GM19438 (cell line): Measurements from ENCODE around the gene RP9.

ENCODE experiments used
- ATAC-seq: cut with Tn5 transposase; IDR thresholded peaks from one replicate; pipeline ENCODE4 v1.9.1; 2021; ENCODE audit warnings: low read depth; ENCODE audit not compliant: unreplicated experiment

Gene RP9

DNA sequence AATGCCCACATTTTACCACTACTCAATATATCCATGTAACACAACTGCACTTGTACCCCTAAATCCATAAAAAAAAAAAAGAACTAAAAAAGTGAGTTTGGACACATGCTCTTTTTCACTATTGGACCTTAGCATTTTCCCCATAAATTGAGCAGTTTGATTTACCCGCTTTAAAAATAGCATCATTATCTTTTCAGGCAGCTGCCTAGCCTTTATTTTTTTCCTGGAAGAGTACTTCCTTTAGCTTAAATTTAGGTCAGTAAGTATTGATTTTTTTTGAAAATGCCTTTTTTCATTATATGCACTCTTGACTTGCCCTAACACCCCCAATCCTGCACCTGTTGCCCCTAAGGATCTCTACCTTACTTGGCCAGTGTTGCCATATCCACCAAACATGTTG, 41.3 kb downstream of the RP9 start:
- no peak for ATAC-seq

DNA sequence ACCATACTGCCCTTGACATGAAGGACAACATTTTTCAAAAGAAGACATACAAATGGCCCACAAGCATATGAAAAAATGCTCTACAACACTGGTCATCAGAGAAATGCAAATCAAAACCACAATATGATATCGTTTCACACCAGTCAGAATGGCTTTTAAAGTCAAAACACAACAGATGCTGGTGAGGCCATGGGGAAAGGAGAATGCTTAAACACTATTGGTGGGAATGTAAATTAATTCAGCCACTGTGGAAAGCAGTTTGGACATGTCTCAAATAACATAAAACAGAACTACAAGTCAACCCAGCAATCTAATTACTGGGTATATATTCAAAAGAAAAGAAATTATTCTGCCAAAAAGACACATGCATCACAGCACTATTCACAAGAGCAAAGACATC, 42.4 kb downstream of the RP9 start:
- ATAC-seq: no peak

DNA sequence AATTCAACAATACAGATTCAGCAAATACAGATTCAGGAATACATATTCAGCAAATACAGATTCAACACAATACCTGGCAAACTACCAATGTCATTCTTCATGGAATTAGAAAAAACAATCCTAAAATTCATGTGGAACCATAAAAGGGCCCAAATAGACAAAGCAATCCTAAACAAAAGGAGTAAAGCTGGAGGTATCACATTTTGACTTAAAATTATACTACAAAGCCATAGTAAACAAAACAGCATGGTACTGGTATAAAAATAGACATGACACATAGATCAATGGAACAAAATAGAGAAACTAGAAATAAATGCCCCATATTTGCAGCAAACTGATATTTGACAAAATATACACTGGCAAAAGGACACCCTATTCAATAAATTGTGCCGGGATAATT, 43.2 kb downstream of the RP9 start:
- ATAC-seq: no peak

DNA sequence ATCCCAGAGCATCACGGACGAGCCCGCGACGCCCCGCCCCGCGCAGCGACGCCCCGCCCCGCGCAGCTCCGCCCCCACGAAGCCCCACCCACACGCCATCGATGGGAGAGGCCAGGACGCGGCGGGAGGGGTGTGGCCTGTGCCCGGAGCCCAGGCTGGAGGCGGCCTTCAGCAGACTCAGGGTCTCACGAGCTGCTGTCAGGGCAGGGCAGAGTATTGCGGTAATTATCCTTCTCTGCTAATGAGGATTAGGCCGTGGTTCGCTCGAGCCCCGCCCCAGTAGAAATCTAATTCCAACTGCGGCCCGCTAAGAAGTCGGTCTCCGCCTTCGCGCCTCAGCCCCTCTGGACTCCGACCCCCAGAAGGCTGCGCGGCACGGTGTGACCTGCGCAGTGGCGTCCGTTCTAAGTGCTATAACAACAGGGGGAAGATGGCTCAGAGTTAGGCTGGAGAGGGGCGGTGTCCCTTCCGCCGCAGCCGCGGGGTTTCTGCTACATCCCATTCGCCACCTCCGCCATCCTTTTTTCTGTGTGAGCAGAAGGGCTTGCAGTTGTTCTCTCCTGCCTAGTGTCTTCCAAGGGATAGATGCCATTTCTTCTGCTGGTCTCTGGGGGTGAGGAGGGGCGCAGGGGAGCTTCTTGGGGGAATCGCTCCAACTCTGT, 46.3 kb downstream of the RP9 start:
- ATAC-seq: peak; percentile 95

DNA sequence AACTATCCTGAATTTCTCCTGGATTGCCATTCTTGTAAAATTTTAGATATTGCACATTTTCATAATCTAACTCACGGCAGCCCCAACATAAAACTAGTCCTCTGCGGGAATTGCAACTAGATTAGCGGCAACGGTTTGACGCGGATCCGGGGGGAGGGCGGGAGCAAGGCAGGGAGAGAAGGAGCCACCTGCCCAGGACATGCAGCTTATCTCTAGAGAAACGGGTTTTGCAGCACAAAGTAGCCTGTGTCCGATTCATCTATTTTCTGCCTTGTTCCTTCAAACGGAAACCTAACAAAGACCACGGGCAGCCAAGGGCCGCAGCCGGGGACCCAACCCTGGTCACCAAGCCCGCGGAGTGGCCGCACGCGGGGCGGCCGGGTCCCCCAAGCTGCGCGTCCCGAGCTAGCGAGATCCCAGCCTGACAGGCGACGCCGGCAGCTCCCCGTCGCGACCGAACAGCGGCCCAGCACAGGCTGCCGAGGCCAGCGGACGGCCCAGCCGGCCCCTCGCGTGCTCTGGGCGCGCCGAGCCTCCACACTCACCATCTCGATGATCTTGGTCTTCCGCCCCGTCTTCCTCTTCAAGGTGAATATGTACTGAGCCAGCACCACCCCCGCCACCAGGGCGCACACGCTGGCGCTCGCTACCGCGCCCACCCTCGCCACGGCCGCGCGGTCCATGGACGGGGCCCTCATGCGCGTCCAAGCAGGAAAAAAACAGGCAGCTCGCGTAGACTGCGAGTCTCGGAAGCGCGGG, 47.0 kb downstream of the RP9 start, which contains the start of gene NT5C3A:
Gene NT5C3A, minus strand, starts transcription at position 754 of the 759 bp plus-strand sequence. Its CDS starts 71 bp downstream, at position 683.
- ATAC-seq: peak; percentile 40

DNA sequence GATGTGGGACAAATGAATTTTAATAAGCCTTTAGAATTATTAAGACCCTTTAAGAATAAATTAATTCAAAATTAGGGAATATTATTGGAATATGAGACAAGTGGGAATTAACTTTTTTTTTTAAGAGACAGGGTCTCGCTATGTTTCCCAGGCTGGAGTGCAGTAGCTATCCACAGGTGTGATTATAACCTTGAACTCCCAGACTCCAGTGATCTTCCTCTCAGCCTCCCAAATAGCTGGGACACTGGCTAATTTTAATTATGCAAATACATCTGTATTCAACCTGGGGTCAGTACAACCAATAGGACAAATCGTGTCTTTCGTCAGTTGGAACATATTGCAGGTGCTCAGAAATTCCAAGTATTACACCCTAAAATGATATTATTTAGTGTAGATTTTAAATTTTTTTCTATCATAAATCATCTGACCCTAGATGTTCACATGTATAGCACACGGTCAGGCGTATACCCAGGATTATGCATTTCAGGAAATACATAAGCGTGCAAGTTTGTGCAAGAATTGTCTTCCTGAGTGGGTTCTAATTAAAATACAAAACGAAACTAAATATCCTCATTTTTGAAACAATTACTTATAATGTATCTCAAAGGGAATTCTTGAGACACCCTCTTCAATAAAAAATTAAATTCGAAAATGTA, 47.8 kb downstream of the RP9 start:
- no peak for ATAC-seq

DNA sequence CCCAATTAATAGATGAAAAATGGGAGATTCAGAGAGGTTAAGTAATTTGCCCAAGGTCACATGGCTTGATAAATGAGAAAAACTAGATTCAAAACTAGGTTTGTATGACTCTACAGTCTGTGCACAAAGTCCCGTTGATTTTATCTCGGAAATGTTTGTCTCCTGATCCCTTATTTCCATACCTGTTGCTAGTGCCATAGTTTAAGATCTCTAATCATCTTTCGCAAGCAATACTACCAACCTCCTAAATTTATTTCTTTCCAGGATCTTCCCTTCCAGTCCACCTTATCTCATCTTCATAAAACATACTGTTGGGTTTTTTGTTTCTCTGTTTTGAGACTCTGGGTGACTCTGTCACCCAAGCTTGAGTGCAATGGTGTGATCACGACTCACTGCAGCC, 49.6 kb downstream of the RP9 start:
- no peak for ATAC-seq

GRCh38 chr7:33055158-33055557, 54.0 kb downstream of the RP9 start:
- ATAC-seq: no peak

DNA sequence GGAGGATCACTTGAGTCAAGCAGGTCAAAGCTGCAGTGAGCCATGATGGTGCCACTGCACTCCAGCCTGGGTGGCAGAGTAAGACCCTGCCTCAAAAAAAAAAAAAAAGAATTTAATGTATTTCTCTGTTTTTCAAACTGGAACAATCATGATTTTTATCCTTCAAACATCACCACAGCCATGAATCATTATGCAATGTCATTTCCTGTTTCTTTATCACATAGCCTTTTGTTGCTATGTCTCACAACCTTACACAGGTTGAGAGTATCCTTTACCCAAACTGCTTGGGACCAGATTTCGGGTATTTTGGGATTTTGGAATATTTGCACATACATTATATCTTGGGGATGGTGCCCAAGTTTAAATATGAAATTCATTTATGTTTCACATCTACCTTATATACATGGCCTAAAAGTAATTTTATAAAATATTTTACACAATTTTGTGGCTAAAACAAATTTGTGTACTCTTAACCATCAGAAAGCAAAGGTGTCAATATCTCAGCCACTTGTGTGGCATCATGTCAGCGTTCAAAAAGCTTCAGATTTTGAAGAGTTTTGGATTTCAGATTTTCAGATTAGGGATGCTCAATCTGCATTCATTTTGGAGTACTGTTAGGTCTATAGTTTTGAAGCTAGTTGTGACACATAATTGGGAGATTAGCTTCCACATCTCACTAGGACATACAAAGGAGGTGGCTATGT, 54.8 kb downstream of the RP9 start:
- ATAC-seq: no peak

- ATAC-seq: no peak
Observed at GRCh38 chr7:33053721-33054120, 55.5 kb downstream of the RP9 start.

GRCh38 chr7:33050535-33051318, 58.5 kb downstream of the RP9 start:
- no peak for ATAC-seq

DNA sequence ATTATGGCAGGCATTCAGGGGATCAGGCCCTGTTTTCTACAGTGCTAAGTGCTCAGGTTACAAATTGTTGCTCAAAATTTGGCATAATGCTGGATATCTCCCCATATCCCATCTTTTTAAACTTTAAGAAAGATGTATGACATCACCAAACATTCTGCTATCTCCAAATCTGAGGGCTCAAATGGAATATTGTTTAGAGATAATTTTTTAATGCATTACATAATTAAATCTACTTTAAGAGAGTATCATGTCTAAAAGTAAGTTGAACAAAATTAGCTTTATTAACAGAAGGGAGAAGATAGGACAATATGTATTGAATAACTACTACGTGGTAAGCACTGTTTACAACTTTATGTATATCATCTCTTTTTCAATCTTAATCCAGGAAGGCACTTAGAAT, 60.5 kb downstream of the RP9 start:
- no peak for ATAC-seq

GRCh38 chr7:33048257-33048656, 60.9 kb downstream of the RP9 start:
- no peak for ATAC-seq

- ATAC-seq: no peak
Observed at GRCh38 chr7:33044986-33045385, 64.2 kb downstream of the RP9 start.
